Ectodermal cell (in vitro differentiated cells): ENCODE results near the gene MCF2L.

Experiments
- H3K27ac ChIP-seq: 2 replicates; pipeline ENCODE4 v1.7.0; 2013; ENCODE audit warnings: mild to moderate bottlenecking, low read depth, low read length; ENCODE audit not compliant: insufficient read depth, poor library complexity, severe bottlenecking
- H3K27me3 ChIP-seq: 2 replicates; pipeline ENCODE4 v1.7.0; 2013; ENCODE audit warnings: mild to moderate bottlenecking, low read length; ENCODE audit not compliant: insufficient read depth, control insufficient read depth, poor library complexity, severe bottlenecking
- H3K36me3 ChIP-seq: one replicate; pipeline ENCODE4 v1.7.0; 2013; ENCODE audit warnings: low read length; ENCODE audit not compliant: control insufficient read depth, insufficient read depth
- H3K4me1 ChIP-seq: one replicate; pipeline ENCODE4 v1.7.0; 2013; ENCODE audit warnings: low read length; ENCODE audit not compliant: control insufficient read depth, insufficient read depth
- H3K4me3 ChIP-seq: 2 replicates; pipeline ENCODE4 v1.7.0; 2013; ENCODE audit warnings: low read depth, low read length, control low read depth; ENCODE audit not compliant: insufficient read depth
- H3K9me3 ChIP-seq: 2 replicates; pipeline ENCODE4 v1.7.0; 2013; ENCODE audit warnings: mild to moderate bottlenecking, low read length, moderate library complexity; ENCODE audit not compliant: control insufficient read depth
- WGBS, 2 experiments: methylation state at CpG; one replicate each; pipeline ENCODE4 v1.1.7; 2013; ENCODE audit warnings: missing lambda C conversion rate in 2 of 2; 5-methylcytosine and 5-hydroxymethylcytosine counted together

The MCF2L gene

GRCh38 chr13:112943309-112944125, 25.5 kb upstream of the MCF2L start:
- H3K27me3 ChIP-seq = peaks cover 17% of the 10 kb centered on the region
- H3K4me1 ChIP-seq = peaks cover 4% of the 10 kb centered on the region
- H3K9me3 ChIP-seq = no peaks in the 10 kb centered on the region
- H3K36me3 ChIP-seq = no peaks in the 10 kb centered on the region
- 1% methylated on average over 81 of the region's 81 CpGs for WGBS, 2 experiments
- H3K4me3 ChIP-seq = peak overlapping the region; percentile 52
- H3K27ac ChIP-seq = no peak overlapping the region

- no peak overlapping the region for H3K4me3 ChIP-seq
- WGBS, 2 experiments = 92 to 93% methylated on average over 4 of the region's 4 CpGs
- no peaks in the 10 kb centered on the region for H3K9me3 ChIP-seq
- H3K4me1 ChIP-seq = peaks cover 12% of the 10 kb centered on the region
- no peaks in the 10 kb centered on the region for H3K36me3 ChIP-seq
- H3K27ac ChIP-seq = no peak overlapping the region
- H3K27me3 ChIP-seq = peaks cover 16% of the 10 kb centered on the region
Observed at GRCh38 chr13:112947796-112948195, 21.2 kb upstream of the MCF2L start.

- H3K4me3 ChIP-seq = no peak overlapping the region
- no peaks in the 10 kb centered on the region for H3K36me3 ChIP-seq
- no peak overlapping the region for H3K27ac ChIP-seq
- peaks cover 34% of the 10 kb centered on the region for H3K4me1 ChIP-seq
- WGBS, 2 experiments = 79 to 84% methylated on average over 9 of the region's 9 CpGs
- peaks cover 4% of the 10 kb centered on the region for H3K27me3 ChIP-seq
- no peaks in the 10 kb centered on the region for H3K9me3 ChIP-seq
Observed at GRCh38 chr13:112951674-112952371, 17.2 kb upstream of the MCF2L start.

GRCh38 chr13:112952759-112953551, 16.1 kb upstream of the MCF2L start:
- no peaks in the 10 kb centered on the region for H3K9me3 ChIP-seq
- no peak overlapping the region for H3K27ac ChIP-seq
- WGBS, 2 experiments = 83 to 88% methylated on average over 17 of the region's 17 CpGs

DNA sequence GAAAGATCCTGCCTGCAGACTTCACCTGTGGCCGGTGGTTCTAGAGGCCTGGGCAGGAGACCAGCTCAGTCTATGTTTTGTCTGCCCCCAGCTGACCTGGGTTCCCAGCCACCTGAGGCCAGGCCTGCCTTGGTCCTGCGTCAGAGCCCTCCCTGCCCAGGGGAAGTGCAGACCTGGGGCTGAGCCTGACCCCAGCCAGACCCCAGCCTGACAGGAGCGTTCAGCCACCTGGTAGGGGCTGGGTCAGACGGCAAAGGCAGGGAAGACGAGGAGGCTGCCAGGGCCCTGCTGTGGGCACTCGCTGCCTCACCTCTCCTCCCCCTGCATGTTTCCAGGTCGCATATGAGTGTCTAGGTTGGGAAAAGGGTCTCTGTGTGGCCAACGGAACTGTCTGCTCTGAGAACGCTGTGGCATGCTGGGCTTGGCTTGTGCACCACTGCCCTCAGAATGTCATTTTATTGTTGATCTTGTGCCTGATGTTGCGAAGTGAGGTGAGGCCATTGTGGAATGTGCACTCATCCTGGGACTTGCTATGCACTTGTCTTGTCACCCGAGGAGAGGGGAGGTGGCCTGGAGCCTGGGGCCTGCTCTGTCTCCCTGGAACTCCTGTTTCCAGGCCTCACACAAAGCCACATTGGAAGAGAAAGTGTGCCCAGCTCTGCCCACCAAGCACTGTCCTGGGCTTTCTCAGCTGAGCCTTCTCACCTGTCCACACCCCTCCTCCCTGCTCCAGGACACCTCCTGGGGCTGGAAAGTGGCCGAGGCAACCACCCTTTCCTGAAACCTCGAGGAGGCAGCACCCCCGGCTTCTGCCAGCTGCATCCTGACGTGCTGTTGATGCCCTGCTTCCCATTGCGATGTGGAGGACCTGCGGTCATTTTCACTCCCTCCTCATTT, 15.2 kb upstream of the MCF2L start:
- Histone ChIP-seq H3K9me3 (no peaks in the 10 kb centered on the region), H3K27ac (no peak overlapping the region), H3K27me3 (peaks cover 8% of the 10 kb centered on the region), H3K4me1 (peaks cover 40% of the 10 kb centered on the region), H3K4me3 (no peak overlapping the region), H3K36me3 (no peaks in the 10 kb centered on the region)
- 86 to 88% methylated on average over 17 of the region's 17 CpGs for WGBS, 2 experiments

More at GRCh38 chr13:112952759-112953551, 16.1 kb upstream of the MCF2L start:
- H3K4me3 ChIP-seq = no peak overlapping the region
- peaks cover 4% of the 10 kb centered on the region for H3K27me3 ChIP-seq
- no peaks in the 10 kb centered on the region for H3K36me3 ChIP-seq
- peaks cover 40% of the 10 kb centered on the region for H3K4me1 ChIP-seq

- no peak overlapping the region for H3K27ac ChIP-seq
- no peaks in the 10 kb centered on the region for H3K36me3 ChIP-seq
- WGBS, 2 experiments = 92% methylated on average over 13 of the region's 13 CpGs
- H3K4me3 ChIP-seq = no peak overlapping the region
- no peaks in the 10 kb centered on the region for H3K9me3 ChIP-seq
- H3K4me1 ChIP-seq = peaks cover 40% of the 10 kb centered on the region
- H3K27me3 ChIP-seq = peaks cover 8% of the 10 kb centered on the region
Observed at GRCh38 chr13:112954488-112955270, 14.3 kb upstream of the MCF2L start.

DNA sequence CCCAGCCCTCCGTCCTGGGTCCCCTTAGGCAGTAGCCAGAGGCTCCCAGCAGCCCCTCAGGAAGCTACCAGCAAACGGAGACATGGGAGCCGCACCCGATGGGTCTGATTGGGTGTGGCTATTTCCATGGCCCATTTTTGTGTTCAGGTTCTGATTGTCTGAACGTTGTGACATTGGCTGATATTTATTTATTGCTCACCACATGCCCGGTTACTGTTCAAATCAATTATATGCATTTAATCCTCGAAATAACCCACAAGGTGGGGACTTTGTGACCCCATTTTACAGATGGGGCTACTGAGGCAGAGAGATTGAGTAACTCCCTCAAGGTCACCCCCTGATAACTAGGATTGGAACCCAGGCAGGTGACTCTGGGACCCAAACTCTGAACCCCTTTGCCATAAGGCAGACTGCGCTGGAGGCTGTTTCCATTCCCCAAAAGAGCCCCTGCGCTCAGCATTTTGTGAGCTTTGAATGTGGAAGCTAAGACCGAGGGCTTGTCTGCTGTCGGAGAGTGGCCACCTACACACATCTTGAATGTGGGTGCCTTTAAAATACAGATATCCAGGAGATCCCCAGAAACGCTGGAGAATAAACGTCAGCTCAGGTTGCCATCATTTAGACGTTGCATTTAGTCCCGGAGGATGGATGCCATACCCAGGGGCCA, 13.6 kb upstream of the MCF2L start:
- no peak overlapping the region for H3K27ac ChIP-seq
- H3K27me3 ChIP-seq = peaks cover 8% of the 10 kb centered on the region
- H3K36me3 ChIP-seq = no peaks in the 10 kb centered on the region
- no peak overlapping the region for H3K4me3 ChIP-seq
- WGBS, 2 experiments = 94 to 95% methylated on average over 15 of the region's 15 CpGs
- H3K4me1 ChIP-seq = peaks cover 40% of the 10 kb centered on the region
- H3K9me3 ChIP-seq = no peaks in the 10 kb centered on the region

DNA sequence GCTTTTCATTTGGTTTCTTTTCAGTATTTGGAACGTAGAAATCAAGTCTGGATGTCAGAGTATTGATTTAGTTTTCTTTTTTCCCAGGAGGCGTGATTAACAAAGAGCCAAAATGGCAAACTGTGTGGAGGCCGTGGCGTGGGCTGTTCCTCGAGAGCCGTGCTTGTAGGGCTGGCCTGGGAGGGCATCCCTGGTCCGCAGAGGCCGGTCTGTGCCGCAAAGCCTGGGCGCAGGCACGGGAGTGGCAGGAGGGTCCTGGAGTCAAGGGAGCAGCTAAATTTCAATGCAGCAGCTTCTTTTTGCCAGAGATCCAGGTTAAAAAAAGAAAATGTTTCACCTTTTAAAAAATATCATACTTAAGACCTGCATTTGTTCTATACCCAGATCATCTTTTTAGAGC, 13.1 kb upstream of the MCF2L start:
- H3K27me3 ChIP-seq = peaks cover 8% of the 10 kb centered on the region
- H3K9me3 ChIP-seq = no peaks in the 10 kb centered on the region
- peaks cover 40% of the 10 kb centered on the region for H3K4me1 ChIP-seq
- H3K4me3 ChIP-seq = no peak overlapping the region
- H3K27ac ChIP-seq = no peak overlapping the region
- 88 to 89% methylated on average over 11 of the region's 11 CpGs for WGBS, 2 experiments
- H3K36me3 ChIP-seq = no peaks in the 10 kb centered on the region
